ENCODE measurements around the gene INMT. TPM values are rescaled to one million over a fixed set of nuclear protein-coding genes. Genes with fewer than 3 reads are reported as not detected.

The INMT gene
- polyA plus RNA-seq, 1 of the 3 experiments (the other 2 are of a cell fraction), result not detected

DNA sequence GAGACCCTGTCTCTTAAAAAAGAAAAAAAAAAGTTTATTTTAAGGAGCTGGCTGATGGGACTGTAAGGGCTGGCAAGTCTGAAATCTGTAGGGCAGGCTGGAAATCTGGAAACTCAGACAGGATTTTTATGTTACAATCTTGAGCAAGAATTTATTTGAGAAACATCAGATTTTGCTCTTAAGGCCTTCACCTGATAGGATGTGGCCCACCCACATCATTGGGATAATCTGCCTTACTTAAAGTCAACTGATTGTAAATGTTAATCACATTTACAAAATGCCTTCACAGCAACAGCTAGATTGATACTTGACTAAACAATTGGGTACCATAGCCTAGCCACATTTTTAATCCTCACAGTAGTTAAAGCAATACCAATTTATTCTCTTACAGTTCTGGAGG lies 30.8 kb downstream of the INMT start:
- no peak for DNase-seq
- Histone ChIP-seq H3F3A (replicated peaks; ENCODE audit: insufficient read depth) (peaks cover under 1% of the 10 kb centered on the region), H3K9ac (no peak overlapping the region), H3K36me3 (replicated peaks in 1 of 2; ENCODE audit: control insufficient read depth in 1 of 2, insufficient read depth in 2 of 2, low read length in 1 of 2) (peaks cover 27 to 91% of the 10 kb centered on the region in 2 experiments), H2AFZ (ENCODE audit: low read depth) (no peak overlapping the region), H3K9me2 (no peaks in the 10 kb centered on the region), H3K9me3 (no peaks in the 10 kb centered on the region), H3K79me2 (ENCODE audit: insufficient read depth) (no peaks in the 10 kb centered on the region), H3K4me2 (no peak overlapping the region), H3K4me1 (ENCODE audit: control insufficient read depth in 1 of 2, insufficient read depth in 2 of 2, low read depth in 1 of 2, low read length in 1 of 2) (peaks cover 0 to 7% of the 10 kb centered on the region in 2 experiments; a peak in 1 of 4 replicates), H3K4me3 (ENCODE audit: low read depth in 2 of 2, low read length in 1 of 2) (no peak overlapping the region), H4K20me1 (ENCODE audit: insufficient read depth) (no peaks in the 10 kb centered on the region), H3K27ac (ENCODE audit: low read depth in 2 of 2, low read length in 1 of 2) (no peak overlapping the region), H3K27me3 (ENCODE audit: insufficient read depth) (no peaks in the 10 kb centered on the region)
- ChIA-PET CTCF (interaction anchor here (0.7 to 2.2 kb wide), 5 partner anchors 12 to 156 kb away, joined by 3 to 10 read pairs (median 3); no protein-coding TSS in a partner anchor), POLR2A (interaction anchor here (1.8 kb wide), 1 partner anchor 11 kb away, joined by 6 read pairs; the partner anchor contains the start of gene MINDY4)
- no peak for TF ChIP-seq TCF12 (IDR thresholded peaks at IDR 0.05)
- no peak for TF ChIP-seq MXI1 (IDR thresholded peaks at IDR 0.05; ENCODE audit: low read depth, low read length)
- TF ChIP-seq CHD2 (IDR thresholded peaks at IDR 0.05; ENCODE audit: low read length, partially characterized antibody), result no peak
- no peak for TF ChIP-seq GATA2 (CRISPR knock-in tag; IDR thresholded peaks at IDR 0.05)
- TF ChIP-seq FOXM1 (IDR thresholded peaks at IDR 0.05; ENCODE audit: low read depth), result no peak
- TF ChIP-seq, protein P1, sequence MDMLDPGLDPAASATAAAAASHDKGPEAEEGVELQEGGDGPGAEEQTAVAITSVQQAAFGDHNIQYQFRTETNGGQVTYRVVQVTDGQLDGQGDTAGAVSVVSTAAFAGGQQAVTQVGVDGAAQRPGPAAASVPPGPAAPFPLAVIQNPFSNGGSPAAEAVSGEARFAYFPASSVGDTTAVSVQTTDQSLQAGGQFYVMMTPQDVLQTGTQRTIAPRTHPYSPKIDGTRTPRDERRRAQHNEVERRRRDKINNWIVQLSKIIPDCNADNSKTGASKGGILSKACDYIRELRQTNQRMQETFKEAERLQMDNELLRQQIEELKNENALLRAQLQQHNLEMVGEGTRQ (IDR thresholded peaks at IDR 0.05; ENCODE audit: borderline replicate concordance, low read depth, low read length), result no peak
- TF ChIP-seq YY1 (IDR thresholded peaks at IDR 0.05; ENCODE audit: low read depth), result no peak
- TF ChIP-seq, protein P2, sequence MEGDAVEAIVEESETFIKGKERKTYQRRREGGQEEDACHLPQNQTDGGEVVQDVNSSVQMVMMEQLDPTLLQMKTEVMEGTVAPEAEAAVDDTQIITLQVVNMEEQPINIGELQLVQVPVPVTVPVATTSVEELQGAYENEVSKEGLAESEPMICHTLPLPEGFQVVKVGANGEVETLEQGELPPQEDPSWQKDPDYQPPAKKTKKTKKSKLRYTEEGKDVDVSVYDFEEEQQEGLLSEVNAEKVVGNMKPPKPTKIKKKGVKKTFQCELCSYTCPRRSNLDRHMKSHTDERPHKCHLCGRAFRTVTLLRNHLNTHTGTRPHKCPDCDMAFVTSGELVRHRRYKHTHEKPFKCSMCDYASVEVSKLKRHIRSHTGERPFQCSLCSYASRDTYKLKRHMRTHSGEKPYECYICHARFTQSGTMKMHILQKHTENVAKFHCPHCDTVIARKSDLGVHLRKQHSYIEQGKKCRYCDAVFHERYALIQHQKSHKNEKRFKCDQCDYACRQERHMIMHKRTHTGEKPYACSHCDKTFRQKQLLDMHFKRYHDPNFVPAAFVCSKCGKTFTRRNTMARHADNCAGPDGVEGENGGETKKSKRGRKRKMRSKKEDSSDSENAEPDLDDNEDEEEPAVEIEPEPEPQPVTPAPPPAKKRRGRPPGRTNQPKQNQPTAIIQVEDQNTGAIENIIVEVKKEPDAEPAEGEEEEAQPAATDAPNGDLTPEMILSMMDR (IDR thresholded peaks at IDR 0.05), result no peak
- no peak for TF ChIP-seq SMC3 (IDR thresholded peaks at IDR 0.05; ENCODE audit: low read depth, low read length)
- TF ChIP-seq, protein P3, sequence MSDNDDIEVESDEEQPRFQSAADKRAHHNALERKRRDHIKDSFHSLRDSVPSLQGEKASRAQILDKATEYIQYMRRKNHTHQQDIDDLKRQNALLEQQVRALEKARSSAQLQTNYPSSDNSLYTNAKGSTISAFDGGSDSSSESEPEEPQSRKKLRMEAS (IDR thresholded peaks at IDR 0.05; ENCODE audit: low read depth), result no peak
- TF ChIP-seq TEAD4 (IDR thresholded peaks at IDR 0.05; ENCODE audit: borderline replicate concordance, insufficient read depth), result no peak
- TF ChIP-seq MEF2A (IDR thresholded peaks at IDR 0.05; ENCODE audit: borderline replicate concordance, low read depth), result no peak
- TF ChIP-seq NFIC (IDR thresholded peaks at IDR 0.05; ENCODE audit: borderline replicate concordance), result no peak
- TF ChIP-seq SIN3A (IDR thresholded peaks at IDR 0.05; ENCODE audit: borderline replicate concordance, low read depth, low read length), result no peak

DNA sequence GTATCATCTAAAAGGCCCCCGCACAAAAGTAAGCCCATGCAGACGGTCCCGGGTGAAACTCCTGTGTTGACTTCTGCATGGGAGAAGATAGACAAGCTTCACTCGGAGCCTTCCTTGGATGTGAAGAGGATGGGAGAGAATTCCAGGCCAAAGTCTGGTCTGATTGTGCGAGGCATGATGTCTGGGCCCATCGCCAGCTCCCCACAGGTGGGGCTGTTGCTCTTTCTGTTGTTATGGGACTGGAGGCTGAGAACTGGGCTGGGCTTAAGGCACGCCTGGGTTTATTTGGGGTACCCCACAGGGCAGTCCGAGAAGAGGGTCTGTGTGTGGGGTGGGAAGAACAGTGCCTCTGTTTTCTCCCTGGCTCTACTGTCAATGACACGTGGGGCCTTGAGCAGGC lies 33.9 kb downstream of the INMT start:
- no peaks in the 10 kb centered on the region for H3K9me2 ChIP-seq
- WGBS (ENCODE audit: low lambda C conversion rate), result 93% methylated on average over 9 of the region's 9 CpGs
- no peak overlapping the region for H3K9ac ChIP-seq
- H3K4me1 ChIP-seq (ENCODE audit: control insufficient read depth in 1 of 2, insufficient read depth in 2 of 2, low read depth in 1 of 2, low read length in 1 of 2), result peaks cover 0 to 3% of the 10 kb centered on the region in 2 experiments; a peak in 1 of 4 replicates
- H3K9me3 ChIP-seq, result no peaks in the 10 kb centered on the region
- ChIA-PET POLR2A (no interaction called here), CTCF (interaction anchor here (1.0 to 1.3 kb wide), 4 partner anchors 45 to 193 kb away, joined by 3 to 4 read pairs (median 4); no protein-coding TSS in a partner anchor)
- H3K79me2 ChIP-seq (ENCODE audit: insufficient read depth), result no peaks in the 10 kb centered on the region
- no peak overlapping the region for H3K4me2 ChIP-seq
- DNase-seq, result no peak
- H4K20me1 ChIP-seq (ENCODE audit: insufficient read depth), result no peaks in the 10 kb centered on the region
- H2AFZ ChIP-seq (ENCODE audit: low read depth), result no peak overlapping the region
- no peak overlapping the region for H3K4me3 ChIP-seq (ENCODE audit: low read depth in 2 of 2, low read length in 1 of 2)
- no peaks in the 10 kb centered on the region for H3K27me3 ChIP-seq (ENCODE audit: insufficient read depth)
- H3K27ac ChIP-seq (ENCODE audit: low read depth in 2 of 2, low read length in 1 of 2), result no peak overlapping the region
- H3F3A ChIP-seq (replicated peaks; ENCODE audit: insufficient read depth), result peaks cover 3% of the 10 kb centered on the region
- H3K36me3 ChIP-seq (replicated peaks in 1 of 2; ENCODE audit: control insufficient read depth in 1 of 2, insufficient read depth in 2 of 2, low read length in 1 of 2), result peaks cover 22 to 81% of the 10 kb centered on the region in 2 experiments
- TF ChIP-seq GATA2 (CRISPR knock-in tag; IDR thresholded peaks at IDR 0.05) (no peak), YY1 (IDR thresholded peaks at IDR 0.05; ENCODE audit: low read depth) (no peak), TAF1 (IDR thresholded peaks at IDR 0.05; ENCODE audit: borderline replicate concordance, low read depth, low read length) (no peak), RCOR1 (IDR thresholded peaks at IDR 0.05; ENCODE audit: low read length) (no peak), NRF1 (IDR thresholded peaks at IDR 0.05; ENCODE audit: low read depth, low read length) (no peak), TEAD4 (IDR thresholded peaks at IDR 0.05; ENCODE audit: borderline replicate concordance, insufficient read depth) (no peak), TCF12 (IDR thresholded peaks at IDR 0.05) (no peak), RFX5 (IDR thresholded peaks at IDR 0.05; ENCODE audit: low read length) (no peak), EP300 (IDR thresholded peaks at IDR 0.05; ENCODE audit: borderline replicate concordance in 1 of 2, low read depth in 1 of 2, low read length in 1 of 2) (no peak), NFIC (IDR thresholded peaks at IDR 0.05; ENCODE audit: borderline replicate concordance) (no peak)
- TF ChIP-seq, protein P1 (IDR thresholded peaks at IDR 0.05; ENCODE audit: borderline replicate concordance, low read depth, low read length), result no peak
- TF ChIP-seq, protein P2 (IDR thresholded peaks at IDR 0.05), result no peak
- TF ChIP-seq, protein P4, sequence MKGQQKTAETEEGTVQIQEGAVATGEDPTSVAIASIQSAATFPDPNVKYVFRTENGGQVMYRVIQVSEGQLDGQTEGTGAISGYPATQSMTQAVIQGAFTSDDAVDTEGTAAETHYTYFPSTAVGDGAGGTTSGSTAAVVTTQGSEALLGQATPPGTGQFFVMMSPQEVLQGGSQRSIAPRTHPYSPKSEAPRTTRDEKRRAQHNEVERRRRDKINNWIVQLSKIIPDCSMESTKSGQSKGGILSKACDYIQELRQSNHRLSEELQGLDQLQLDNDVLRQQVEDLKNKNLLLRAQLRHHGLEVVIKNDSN (IDR thresholded peaks at IDR 0.05; ENCODE audit: borderline replicate concordance, low read depth), result no peak

Data from SK-N-SH (cell line).